Hematopoietic multipotent progenitor cell treated with erythropoietin and hydrocortisone succinate and interleukin-3 and kit ligand, for 6 days (in vitro differentiated cells): Measurements from ENCODE around the gene SEPTIN2.
"Not testable (repeated sequence)": the region's sequence is repeated elsewhere in the genome, so short reads cannot be mapped to it uniquely, and the experiment has no call there.

Experiments
- DNase-seq: peaks from one replicate; pipeline ENCODE4 v3.0.0-alpha.2; 2015

The SEPTIN2 gene

GRCh38 chr2:241390301-241391206, 74.8 kb downstream of the SEPTIN2 start:
- no peak for DNase-seq

GRCh38 chr2:241391892-241392665, 76.4 kb downstream of the SEPTIN2 start:
- peak; percentile 53 for DNase-seq

DNA sequence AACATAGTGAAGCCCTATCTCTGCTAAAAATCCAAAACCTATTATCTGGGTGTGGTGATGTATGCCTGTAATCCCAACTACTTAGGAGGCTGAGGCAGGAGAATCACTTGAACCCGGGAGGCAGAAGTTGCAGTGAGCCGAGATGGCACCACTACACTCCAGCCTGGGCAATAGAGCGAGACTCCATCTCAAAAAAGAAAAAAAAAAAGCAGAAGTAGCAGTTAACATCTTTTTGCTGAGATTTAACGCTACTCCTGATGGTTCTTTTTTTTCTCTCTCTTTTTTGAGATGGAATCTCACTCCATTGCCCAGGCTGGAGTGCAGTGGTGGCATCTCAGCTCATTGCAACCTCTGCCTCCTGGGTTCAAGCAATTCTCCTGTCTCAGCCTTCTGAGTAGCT, 77.0 kb downstream of the SEPTIN2 start:
- DNase-seq = not testable (repeated sequence)

DNA sequence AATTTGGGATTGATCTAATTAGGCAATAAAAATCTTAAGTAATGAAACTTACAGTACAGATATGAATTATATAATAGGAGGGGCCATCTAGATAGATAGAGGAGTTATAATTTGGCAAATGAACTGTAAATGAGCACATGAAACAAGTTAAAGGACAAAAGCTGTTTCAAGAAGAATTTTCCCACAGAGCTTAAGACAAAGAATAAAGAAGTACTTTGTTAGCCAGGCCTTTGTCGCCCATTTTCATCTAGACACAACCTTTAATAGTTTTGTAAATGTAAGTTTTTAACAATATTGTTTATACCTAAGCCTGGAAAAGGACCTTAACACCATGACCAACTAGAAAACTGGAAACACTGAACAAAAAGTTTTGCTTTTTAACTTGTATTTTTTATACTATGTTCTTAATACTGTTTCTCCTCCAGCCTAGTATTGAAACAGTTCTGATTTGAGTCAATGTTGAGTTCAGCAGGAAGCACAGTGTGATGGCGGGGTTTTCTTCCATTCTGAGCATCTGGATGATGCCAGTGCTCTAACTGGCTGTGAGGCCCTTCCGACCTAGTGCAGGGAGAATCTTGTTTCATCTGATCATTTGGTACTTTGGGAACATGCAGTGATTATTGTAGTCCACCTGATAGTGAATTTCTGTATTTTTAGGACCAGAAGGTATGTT, 77.9 kb downstream of the SEPTIN2 start:
- no peak for DNase-seq

GRCh38 chr2:241396809-241397208, 81.1 kb downstream of the SEPTIN2 start:
- DNase-seq = not testable (repeated sequence)

- DNase-seq = no peak
Measured at GRCh38 chr2:241399941-241400922, 84.5 kb downstream of the SEPTIN2 start.
